A549 (cell line): ENCODE data around the gene CHPF. TPM values are rescaled to one million over a fixed set of nuclear protein-coding genes. Genes with fewer than 3 reads are reported as not detected.

Experiments used
- ATAC-seq, 2 experiments: fragments of 200-7000 bp in 1 of 2; fragments of >200 bp in 1 of 2; cut with Nextera tagmentation in 1 of 2; cut with Tn5 transposase in 1 of 2; 3 replicates each; pipeline versions ENCODE4 v1.8.0 to v1.9.1; 2018 to 2020; ENCODE audit warnings: mild to moderate bottlenecking in 1 of 2, moderate library complexity in 1 of 2
- CTCF ChIA-PET: fragments of 300-600 bp; sonication (Branson Sonifier 250); formaldehyde crosslinking; extraction: SDS; loops from one replicate; lab custom pipeline; 2021; ENCODE audit warnings: antibody characterized with exemption, inconsistent platforms; lab: Yijun Ruan, JAX
- POLR2A ChIA-PET: fragments of 350-600 bp; formaldehyde crosslinking; extraction: SDS; loops from one replicate; lab custom pipeline; 2021; ENCODE audit warnings: antibody characterized with exemption, inconsistent platforms; lab: Yijun Ruan, JAX
- DNase-seq, 2 experiments: peaks; one replicate each; pipeline versions ENCODE4 v3.0.0 to v3.0.0-alpha.2; 2011 to 2016; ENCODE audit warnings: low read depth in 1 of 2, low spot score in 1 of 2
- FAIRE-seq: peaks from 2 replicates; lab custom pipeline; 2011; peaks lifted over from hg19 to GRCh38; lab: Jason Lieb, UNC
- H3K27ac ChIP-seq, 2 experiments: fragments of >200 bp; sonication (Bioruptor Twin); formaldehyde crosslinking; 3 replicates each; pipeline ENCODE4 v1.5.1; 2016 to 2017
- H3K4me1 ChIP-seq: fragments of >200 bp; sonication (Bioruptor Twin); formaldehyde crosslinking; 3 replicates; pipeline ENCODE4 v1.6.1; 2016
- H3K4me2 ChIP-seq: fragments of >200 bp; sonication (Bioruptor Twin); formaldehyde crosslinking; 3 replicates; pipeline ENCODE4 v1.6.1; 2016
- H3K4me3 ChIP-seq: fragments of >200 bp; sonication (Bioruptor Twin); formaldehyde crosslinking; 3 replicates; pipeline ENCODE4 v1.5.1; 2016
- H3K9me3 ChIP-seq: fragments of >200 bp; sonication (Bioruptor Twin); formaldehyde crosslinking; 3 replicates; pipeline ENCODE4 v1.6.1; 2016
- BCL3 ChIP-seq: fragments of >200 bp; sonication (Bioruptor Twin); formaldehyde crosslinking; IDR thresholded peaks from 3 replicates; pipeline ENCODE4 v1.6.1; 2016
- CBX2 ChIP-seq: fragments of 200-600 bp; sonication (generic); IDR thresholded peaks from 2 replicates; pipeline ENCODE4 v1.6.1; 2016; ENCODE audit warnings: low read depth, mild to moderate bottlenecking, borderline replicate concordance
- CHD4 ChIP-seq: fragments of 200-600 bp; sonication (generic); IDR thresholded peaks from 2 replicates; pipeline ENCODE4 v1.6.1; 2016; ENCODE audit warnings: antibody characterized with exemption, mild to moderate bottlenecking, borderline replicate concordance
- EHF ChIP-seq: fragments of 250-450 bp; sonication (Bioruptor Pico); IDR thresholded peaks from 2 replicates; pipeline ENCODE4 v1.5.0; 2020; ENCODE audit warnings: mild to moderate bottlenecking
- EHMT2 ChIP-seq: fragments of 200-600 bp; sonication (generic); IDR thresholded peaks from 2 replicates; pipeline ENCODE4 v1.6.1; 2016; ENCODE audit warnings: antibody characterized with exemption, low read depth, mild to moderate bottlenecking, moderate library complexity
- ESRRA ChIP-seq: fragments of 150-350 bp; IDR thresholded peaks from 2 replicates; pipeline ENCODE4 v1.6.1; 2014; ENCODE audit warnings: mild to moderate bottlenecking, low read length, borderline replicate concordance
- FOSB ChIP-seq: fragments of 250-450 bp; sonication (Bioruptor Pico); IDR thresholded peaks from 2 replicates; pipeline ENCODE4 v1.5.0; 2020; ENCODE audit warnings: mild to moderate bottlenecking, moderate library complexity
- FOSL2 ChIP-seq, 2 experiments: fragments of 450-650 bp in 1 of 2; fragments of >200 bp in 1 of 2; sonication (Bioruptor Twin) in 1 of 2; formaldehyde crosslinking; IDR thresholded peaks; 2 replicates each; pipeline versions ENCODE4 v1.5.0 to v1.6.1; 2016 to 2020; ENCODE audit warnings: mild to moderate bottlenecking in 1 of 2, moderate library complexity in 1 of 2
- HDAC2 ChIP-seq: fragments of 200-600 bp; sonication (generic); IDR thresholded peaks from 2 replicates; pipeline ENCODE4 v1.6.1; 2016
- HEYL ChIP-seq: fragments of 250-450 bp; sonication (Bioruptor Pico); IDR thresholded peaks from 2 replicates; pipeline ENCODE4 v1.8.0; 2021; ENCODE audit warnings: mild to moderate bottlenecking, moderate library complexity
- HOXA7 ChIP-seq: fragments of 250-450 bp; sonication (Bioruptor Pico); IDR thresholded peaks from 2 replicates; pipeline ENCODE4 v1.5.0; 2020; ENCODE audit warnings: mild to moderate bottlenecking, moderate library complexity
- HOXB13 ChIP-seq: fragments of 250-450 bp; sonication (Bioruptor Pico); IDR thresholded peaks from 2 replicates; pipeline ENCODE4 v1.5.0; 2020; ENCODE audit warnings: low read depth, mild to moderate bottlenecking, moderate library complexity
- HOXB5 ChIP-seq: fragments of 250-450 bp; sonication (Bioruptor Pico); IDR thresholded peaks from 2 replicates; pipeline ENCODE4 v1.5.0; 2020; ENCODE audit warnings: mild to moderate bottlenecking, moderate library complexity
- KDM1A ChIP-seq: fragments of 200-600 bp; sonication (generic); IDR thresholded peaks from 2 replicates; pipeline ENCODE4 v1.6.1; 2016; ENCODE audit warnings: low read depth, mild to moderate bottlenecking
- MAFK ChIP-seq: fragments of 450-650 bp; IDR thresholded peaks from 2 replicates; pipeline ENCODE4 v1.6.1; 2014; ENCODE audit not compliant: partially characterized antibody
- MAX ChIP-seq: IDR thresholded peaks from 2 replicates; pipeline ENCODE4 v1.6.1; 2012
- MAZ ChIP-seq: fragments of 150-350 bp; IDR thresholded peaks from 2 replicates; pipeline ENCODE4 v1.6.1; 2014; ENCODE audit warnings: antibody characterized with exemption, low read depth, low read length, borderline replicate concordance
- NPAS2 ChIP-seq: fragments of 250-450 bp; sonication (Bioruptor Pico); IDR thresholded peaks from 2 replicates; pipeline ENCODE4 v1.8.0; 2022; ENCODE audit warnings: mild to moderate bottlenecking, moderate library complexity, borderline replicate concordance
- POLR2A ChIP-seq: IDR thresholded peaks from 2 replicates; pipeline ENCODE4 v1.6.1; 2012; ENCODE audit warnings: mild to moderate bottlenecking, low read length
- RCOR1 ChIP-seq: fragments of 150-350 bp; IDR thresholded peaks from 2 replicates; pipeline ENCODE4 v1.6.1; 2014; ENCODE audit warnings: antibody characterized with exemption, low read length, low read depth
- REST ChIP-seq: fragments of 200-600 bp; sonication (generic); IDR thresholded peaks from 2 replicates; pipeline ENCODE4 v1.6.1; 2016; ENCODE audit warnings: antibody characterized with exemption, mild to moderate bottlenecking, moderate library complexity
- RFX5 ChIP-seq: fragments of 450-650 bp; IDR thresholded peaks from 2 replicates; pipeline ENCODE4 v1.7.1; 2014; ENCODE audit warnings: antibody characterized with exemption, mild to moderate bottlenecking, moderate library complexity
- TFCP2L1 ChIP-seq: fragments of 250-450 bp; sonication (Bioruptor Pico); IDR thresholded peaks from 2 replicates; pipeline ENCODE4 v1.5.0; 2021; ENCODE audit warnings: mild to moderate bottlenecking
- TP53 ChIP-seq: fragments of 250-450 bp; sonication (Bioruptor Pico); IDR thresholded peaks from 2 replicates; pipeline ENCODE4 v1.5.0; 2021; ENCODE audit warnings: mild to moderate bottlenecking, moderate library complexity
- USF2 ChIP-seq: fragments of 450-650 bp; IDR thresholded peaks from 2 replicates; pipeline ENCODE4 v1.6.1; 2014; ENCODE audit warnings: antibody characterized with exemption
- ZFP36 ChIP-seq: fragments of 450-650 bp; IDR thresholded peaks from 2 replicates; pipeline ENCODE4 v1.6.1; 2014; ENCODE audit warnings: borderline replicate concordance; ENCODE audit not compliant: partially characterized antibody
- ZNF302 ChIP-seq: fragments of 250-450 bp; sonication (Bioruptor Pico); IDR thresholded peaks from 2 replicates; pipeline ENCODE4 v1.9.0; 2021; ENCODE audit warnings: inconsistent platforms, mild to moderate bottlenecking, moderate library complexity
- WGBS: methylation state at CpG from one replicate; pipeline ENCODE4 v1.1.6; 2017; ENCODE audit errors: missing lambda C conversion rate; 5-methylcytosine and 5-hydroxymethylcytosine counted together
- polyA minus RNA-seq: library from RNA; depleted of rRNA, polyadenylated mRNA; stranded (reverse); fragments of >200 nt; gene quantifications from 2 replicates; pipeline ENCODE4 v1.2.3, GENCODE V29; 2011; rRNA and poly(A)+ RNA removed
- polyA plus RNA-seq, 4 experiments: library from polyadenylated mRNA; depleted of rRNA in 3 of 4; stranded (reverse); fragments of >200 nt; fragmentation: RNase III in 1 of 4; extraction: RNeasy Plus Mini Kit Qiagen cat#74134 plus additional on column Dnase treatment in 1 of 4; gene quantifications; 2 replicates in 3 of 4; 3 replicates in 1 of 4; pipeline ENCODE4 v1.2.3, GENCODE V29; 2011 to 2017

Gene CHPF
- polyA plus RNA-seq (2011; rRNA removed): 9.0 and 10.2 TPM in 2 replicates
- 13.2 and 20.6 TPM in 2 replicates for polyA plus RNA-seq (2012; cell fraction: cytosol; rRNA removed)
- polyA plus RNA-seq (2012; cell fraction: nucleus; rRNA removed): 25.5 and 46.9 TPM in 2 replicates
- 11.8 to 15.1 TPM (median 14.8 TPM) in 3 replicates for polyA plus RNA-seq (2017; fragmentation: RNase III; extraction: RNeasy Plus Mini Kit Qiagen cat#74134 plus additional on column Dnase treatment)
- polyA minus RNA-seq: 4.2 and 6.5 TPM in 2 replicates

- peak; percentile 87 to 96 for DNase-seq
- no peak for FAIRE-seq
- CTCF ChIA-PET: interaction anchor here (1.2 to 79.1 kb wide), 11 partner anchors 9 to 146 kb away, joined by 3 to 3291 read pairs (median 7); partner anchors contain the start of genes ASIC4, GMPPA, SPEG and STK11IP
These were observed at the start of gene CHPF, which contains the start of gene TMEM198 for GRCh38 chr2:219543596-219544358. Gene CHPF (minus strand): TSS chr2:219543809. CDS start chr2:219543538, 271 bp downstream. Gene TMEM198 (plus strand): TSS chr2:219544028. CDS start chr2:219544728, 700 bp downstream.

GRCh38 chr2:219593154-219593553 is 49.5 kb upstream of the CHPF start:
- Histone ChIP-seq H3K27ac (no peak overlapping the region), H3K4me1 (peaks cover 7% of the 10 kb centered on the region; the same call in 2 of the 3 replicates), H3K4me2 (no peak overlapping the region), H3K4me3 (no peak overlapping the region), H3K9me3 (no peaks in the 10 kb centered on the region)
- POLR2A ChIA-PET: no interaction called here
- 53% methylated on average over 2 of the region's 2 CpGs for WGBS
- FAIRE-seq: no peak
- CTCF ChIA-PET: interaction anchor here (1.0 to 1.3 kb wide), 3 partner anchors 10 to 63 kb away, joined by 3 to 4 read pairs (median 3); no protein-coding TSS in a partner anchor
- no peak for ATAC-seq
- no peak for DNase-seq
- TF ChIP-seq HOXB13 (no peak), USF2 (no peak), CBX2 (no peak), POLR2A (no peak), ESRRA (no peak), TFCP2L1 (CRISPR knock-in tag) (no peak), ZNF302 (CRISPR knock-in tag) (no peak), KDM1A (no peak), EHMT2 (no peak), MAFK (no peak)
- TF ChIP-seq, all 56 proteins: peak for 0

More at GRCh38 chr2:219543596-219544358, at the start of gene CHPF, which contains the start of gene TMEM198:
- TF ChIP-seq BCL3 (no peak), HEYL (no peak), RFX5 (peak; percentile 56; the same call in 1 of the 2 replicates), MAZ (peak; percentile 94; the same call in 1 of the 2 replicates), REST (peak; percentile 93), HOXA7 (CRISPR knock-in tag) (no peak), RCOR1 (no peak), MAX (peak; percentile 50; the same call in 1 of the 2 replicates), HOXB5 (CRISPR knock-in tag) (no peak), ZFP36 (no peak), EHF (CRISPR knock-in tag) (no peak), FOSB (CRISPR knock-in tag) (no peak), EHMT2 (peak; percentile 78), NPAS2 (CRISPR knock-in tag) (no peak), TP53 (CRISPR knock-in tag) (no peak), HDAC2 (no peak), FOSL2 (IDR thresholded peaks at IDR 0.05) (no peak), FOSL2 (CRISPR knock-in tag; IDR thresholded peaks at IDR 0.05) (peak; percentile 59; the same call in 1 of the 2 replicates), CHD4 (no peak)
- H3K9me3 ChIP-seq: no peaks in the 10 kb centered on the region
- peak; percentile 66 to 78 for ATAC-seq
- 2% methylated on average over 21 of the region's 75 CpGs for WGBS
- peak within 1 kb of the TSS; percentile 58 to 89 for H3K27ac ChIP-seq
- POLR2A ChIA-PET: interaction anchor here (1.3 to 1.7 kb wide), 2 partner anchors 9 to 54 kb away, joined by 3 to 5 read pairs; partner anchors contain the start of gene STK11IP
- H3K4me1 ChIP-seq: peaks cover 12% of the 10 kb centered on the region
- H3K4me2 ChIP-seq: peak within 1 kb of the TSS; percentile 89
- H3K4me3 ChIP-seq: peak within 1 kb of the TSS; percentile 61
